HEK293 (cell line): Measurements from ENCODE around the gene TNN.

Experiments used
- MYNN ChIP-seq: fragments of 450-650 bp; formaldehyde crosslinking; IDR thresholded peaks from 2 replicates; pipeline ENCODE4 v1.5.1; 2016; ENCODE audit warnings: missing biosample characterization, missing genetic modification characterization, borderline replicate concordance
- ZNF510 ChIP-seq: fragments of 450-650 bp; formaldehyde crosslinking; IDR thresholded peaks from 2 replicates; pipeline ENCODE4 v1.5.1; 2018; ENCODE audit warnings: mild to moderate bottlenecking, missing genetic modification characterization, missing biosample characterization; ENCODE audit not compliant: insufficient replicate concordance
- TF ChIP-seq, protein P1 (sequence below): fragments of 450-650 bp; formaldehyde crosslinking; IDR thresholded peaks from 2 replicates; pipeline ENCODE4 v1.5.1; 2016; ENCODE audit warnings: missing biosample characterization, missing genetic modification characterization

DNA sequence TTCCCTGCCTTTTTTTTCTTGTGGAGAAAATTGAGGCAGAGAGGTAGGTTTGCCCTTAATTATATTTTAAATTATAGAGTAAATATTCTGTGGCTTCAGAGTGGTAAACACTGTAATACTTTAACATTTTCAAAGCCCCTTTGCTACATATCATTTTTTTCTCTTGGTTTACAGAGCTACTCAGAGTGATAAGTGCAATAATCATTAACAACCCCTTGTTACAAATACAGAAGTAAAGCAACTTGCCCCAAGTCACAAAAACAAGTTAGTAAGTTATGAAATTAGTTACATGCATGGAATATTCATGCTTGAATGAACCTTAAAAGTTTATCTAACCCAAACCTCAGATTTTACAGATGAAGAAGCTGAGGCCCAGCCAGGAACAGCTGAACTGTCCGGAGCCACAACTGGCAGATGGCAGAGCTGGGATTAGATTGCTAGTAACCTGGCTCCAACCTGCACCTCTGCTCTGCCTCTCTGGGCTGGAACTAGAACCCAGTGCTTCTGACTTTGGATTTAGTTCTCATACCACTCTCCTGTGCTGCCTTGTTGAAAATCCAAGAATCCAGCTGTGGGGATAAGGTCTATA, 48.7 kb downstream of the TNN start:
- TF ChIP-seq, protein P1, sequence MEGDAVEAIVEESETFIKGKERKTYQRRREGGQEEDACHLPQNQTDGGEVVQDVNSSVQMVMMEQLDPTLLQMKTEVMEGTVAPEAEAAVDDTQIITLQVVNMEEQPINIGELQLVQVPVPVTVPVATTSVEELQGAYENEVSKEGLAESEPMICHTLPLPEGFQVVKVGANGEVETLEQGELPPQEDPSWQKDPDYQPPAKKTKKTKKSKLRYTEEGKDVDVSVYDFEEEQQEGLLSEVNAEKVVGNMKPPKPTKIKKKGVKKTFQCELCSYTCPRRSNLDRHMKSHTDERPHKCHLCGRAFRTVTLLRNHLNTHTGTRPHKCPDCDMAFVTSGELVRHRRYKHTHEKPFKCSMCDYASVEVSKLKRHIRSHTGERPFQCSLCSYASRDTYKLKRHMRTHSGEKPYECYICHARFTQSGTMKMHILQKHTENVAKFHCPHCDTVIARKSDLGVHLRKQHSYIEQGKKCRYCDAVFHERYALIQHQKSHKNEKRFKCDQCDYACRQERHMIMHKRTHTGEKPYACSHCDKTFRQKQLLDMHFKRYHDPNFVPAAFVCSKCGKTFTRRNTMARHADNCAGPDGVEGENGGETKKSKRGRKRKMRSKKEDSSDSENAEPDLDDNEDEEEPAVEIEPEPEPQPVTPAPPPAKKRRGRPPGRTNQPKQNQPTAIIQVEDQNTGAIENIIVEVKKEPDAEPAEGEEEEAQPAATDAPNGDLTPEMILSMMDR: no peak
- TF ChIP-seq MYNN (tag by site-specific recombination): no peak
- TF ChIP-seq ZNF510 (tag by site-specific recombination): no peak
